ENCODE measurements around the gene CAMK2A.

CAMK2A gene

DNA sequence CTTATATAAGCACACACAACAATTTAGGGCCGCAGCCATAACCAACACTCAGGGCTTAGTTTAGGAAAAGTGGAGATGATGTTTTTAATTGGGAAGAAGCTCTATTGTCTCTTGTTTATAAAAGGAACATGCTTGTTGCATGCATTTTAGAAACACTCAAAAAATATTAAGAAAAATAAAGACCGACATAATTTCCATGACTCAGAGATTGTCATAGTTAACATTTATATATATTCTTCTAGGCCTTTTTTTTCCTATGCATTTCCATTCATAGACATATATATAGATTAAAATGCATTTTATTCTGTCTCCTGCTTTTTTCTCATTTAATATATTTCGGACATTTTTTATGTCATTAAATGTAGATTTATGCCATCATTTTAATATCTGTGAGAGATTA, 26.7 kb upstream of the CAMK2A start:
- no peak for DNase-seq (ENCODE audit: low read depth in 2 of 2)

GRCh38 chr5:150315245-150315644, 25.7 kb upstream of the CAMK2A start:
- no peak for DNase-seq (ENCODE audit: low read depth in 2 of 2)

GRCh38 chr5:150313921-150314716, 24.5 kb upstream of the CAMK2A start:
- DNase-seq (ENCODE audit: low read depth in 2 of 2) = no peak

- no peak for DNase-seq (ENCODE audit: low read depth in 2 of 2)
These were observed 23.9 kb upstream of the CAMK2A start for GRCh38 chr5:150313501-150313900.

DNA sequence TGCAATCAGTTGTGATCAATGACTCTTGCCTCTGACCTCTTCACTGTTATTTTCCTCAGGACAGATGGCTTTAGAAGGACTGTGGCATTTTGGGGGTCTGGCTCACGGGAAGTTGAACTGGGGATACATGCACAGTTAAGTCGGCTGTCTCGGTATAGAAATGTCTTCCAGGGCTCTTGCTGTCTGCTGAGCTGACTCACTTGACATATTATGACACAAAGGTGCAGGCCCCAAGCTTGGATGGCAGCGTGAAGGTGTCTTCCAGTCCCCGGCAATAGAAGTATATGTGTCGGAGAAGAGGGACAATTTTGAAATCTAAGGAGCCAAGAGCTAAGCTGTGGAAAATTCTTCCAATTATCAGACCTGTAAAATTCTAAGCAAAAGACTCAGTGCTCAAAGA, 22.9 kb upstream of the CAMK2A start:
- no peak for DNase-seq (ENCODE audit: low read depth in 2 of 2)

GRCh38 chr5:150311015-150311692, 21.6 kb upstream of the CAMK2A start:
- DNase-seq (ENCODE audit: low read depth in 2 of 2) = no peak

DNA sequence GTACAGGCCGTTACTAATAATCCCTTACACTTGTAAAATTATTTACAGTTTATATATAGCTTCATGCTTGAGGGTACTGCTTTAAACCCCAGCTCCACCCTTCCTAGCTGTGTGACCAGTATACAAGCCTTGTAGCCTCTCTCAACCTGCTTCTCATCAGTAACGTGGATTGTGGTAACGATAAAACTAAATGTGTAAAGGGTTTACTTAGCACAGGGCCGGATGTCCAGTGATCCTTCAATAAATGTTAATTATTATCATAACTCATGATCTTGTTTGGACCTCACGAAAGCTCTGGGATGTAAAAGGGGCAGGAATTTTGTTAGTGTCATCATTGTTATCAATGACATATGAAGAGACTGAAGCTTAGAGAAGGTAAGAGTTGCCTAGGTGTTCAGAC, 20.7 kb upstream of the CAMK2A start:
- no peak for DNase-seq (ENCODE audit: low read depth in 2 of 2)

DNA sequence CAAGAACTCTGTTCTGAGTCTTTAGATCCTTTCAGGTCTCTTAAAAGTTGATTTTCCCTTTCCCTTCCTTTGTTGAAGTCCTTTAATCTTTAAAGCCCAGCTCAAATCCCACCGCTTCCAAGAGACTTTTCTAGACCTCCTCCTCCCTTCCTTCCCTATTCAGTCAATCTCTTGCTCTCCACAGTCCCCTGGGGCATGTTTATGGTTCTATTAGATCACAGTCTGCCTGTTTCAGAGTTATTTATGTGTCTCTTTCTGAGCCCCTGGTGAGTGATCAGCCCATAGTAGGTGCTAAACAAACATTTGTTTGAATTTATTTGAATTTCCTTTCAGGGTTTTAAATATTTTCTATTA, 20.3 kb upstream of the CAMK2A start:
- no peak for DNase-seq (ENCODE audit: low read depth in 2 of 2)

DNA sequence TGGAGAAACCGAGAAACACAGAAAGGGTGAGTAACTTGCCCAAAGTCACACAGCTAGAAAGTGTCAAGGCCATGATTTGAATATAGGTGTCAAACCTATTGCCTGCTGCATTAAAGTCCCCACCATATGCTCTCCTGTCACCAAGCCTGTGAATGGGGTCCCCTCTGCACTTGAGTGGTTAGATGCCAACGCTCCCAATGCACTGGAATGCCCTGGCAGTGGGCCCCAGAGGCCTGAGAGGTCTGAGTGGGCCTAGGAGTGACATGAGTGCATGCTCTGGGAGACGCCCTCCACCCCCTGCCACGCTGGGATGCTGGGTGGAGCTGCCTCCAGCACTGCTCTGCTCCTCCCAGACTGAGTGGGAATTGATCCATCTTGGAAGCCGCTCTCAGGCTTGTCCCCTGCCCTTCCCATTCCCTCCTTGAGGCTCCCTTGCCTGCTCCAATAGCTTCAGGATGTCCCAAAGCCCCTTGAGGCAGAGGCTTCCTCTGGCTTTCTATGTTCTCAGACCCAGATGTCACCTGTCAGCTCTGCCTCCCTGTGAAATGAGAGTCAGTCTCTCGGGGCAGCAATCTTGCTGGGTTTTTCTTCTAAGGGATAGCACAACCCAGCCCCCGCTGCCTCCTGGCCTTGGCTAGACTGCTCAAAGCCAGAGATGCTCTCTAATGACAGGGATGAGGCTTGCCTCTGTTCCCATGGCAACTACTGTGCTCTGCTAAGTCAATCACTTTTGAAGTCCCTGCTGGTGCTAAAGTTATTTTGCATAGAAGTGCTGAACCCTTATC, 19.7 kb upstream of the CAMK2A start:
- DNase-seq (ENCODE audit: low read depth in 2 of 2) = no peak

- DNase-seq (ENCODE audit: low read depth in 2 of 2) = no peak
These were observed 18.2 kb upstream of the CAMK2A start for GRCh38 chr5:150307617-150308426.

- no peak for DNase-seq (ENCODE audit: low read depth in 2 of 2)
These were observed 17.2 kb upstream of the CAMK2A start for GRCh38 chr5:150306775-150307174.

DNA sequence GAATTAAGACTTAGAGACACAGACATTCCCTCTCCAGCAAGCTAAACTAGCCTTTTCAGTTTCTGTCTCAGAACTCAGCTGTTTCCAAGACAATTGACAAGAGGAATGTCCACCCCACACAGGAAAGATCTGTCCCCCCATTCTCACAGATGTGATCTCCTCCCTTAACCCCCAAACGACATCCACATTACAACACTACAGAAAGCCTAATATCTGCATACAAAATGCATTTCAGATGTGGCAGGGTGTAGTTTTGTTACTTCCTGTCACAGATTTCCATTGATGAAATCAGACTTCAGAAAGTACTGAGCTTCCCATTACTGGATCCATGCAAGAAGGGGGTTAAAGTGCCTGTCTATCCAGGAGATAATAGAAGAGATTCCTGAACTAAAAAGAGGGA, 16.0 kb upstream of the CAMK2A start:
- DNase-seq (ENCODE audit: low read depth in 2 of 2) = no peak

DNA sequence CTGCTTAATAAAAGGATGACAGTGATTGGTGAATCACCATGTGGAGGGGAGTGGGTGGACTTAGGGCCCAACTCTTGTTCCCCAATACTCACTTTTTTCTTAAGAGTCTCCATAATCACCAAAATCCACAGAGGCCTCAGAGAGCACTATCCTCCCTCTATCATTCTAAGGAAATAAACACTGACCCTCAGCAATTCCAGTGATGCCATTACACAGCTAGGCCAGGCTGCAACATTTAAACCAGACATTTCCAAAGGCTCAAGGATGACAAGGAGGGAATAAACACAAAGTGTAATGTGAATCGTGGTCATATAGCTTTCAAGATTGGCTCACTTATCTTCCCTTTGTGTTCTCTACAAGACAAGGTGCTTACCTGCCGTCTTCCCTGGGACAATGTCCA, 15.5 kb upstream of the CAMK2A start:
- DNase-seq (ENCODE audit: low read depth in 2 of 2) = no peak

- DNase-seq (ENCODE audit: low read depth in 2 of 2) = no peak
These were observed 15.0 kb upstream of the CAMK2A start for GRCh38 chr5:150304481-150305081.

- DNase-seq (ENCODE audit: low read depth in 2 of 2) = no peak
These were observed 14.2 kb upstream of the CAMK2A start for GRCh38 chr5:150303660-150304386.

GRCh38 chr5:150303070-150303615, 13.6 kb upstream of the CAMK2A start:
- DNase-seq (ENCODE audit: low read depth in 2 of 2) = no peak

GRCh38 chr5:150302301-150303069, 12.9 kb upstream of the CAMK2A start, which contains the start of gene ARSI:
Gene ARSI (minus strand): TSS chr5:150302905. CDS start chr5:150302373, 532 bp downstream.
- peak; percentile 71 to 78 for DNase-seq (ENCODE audit: low read depth in 2 of 2)

DNA sequence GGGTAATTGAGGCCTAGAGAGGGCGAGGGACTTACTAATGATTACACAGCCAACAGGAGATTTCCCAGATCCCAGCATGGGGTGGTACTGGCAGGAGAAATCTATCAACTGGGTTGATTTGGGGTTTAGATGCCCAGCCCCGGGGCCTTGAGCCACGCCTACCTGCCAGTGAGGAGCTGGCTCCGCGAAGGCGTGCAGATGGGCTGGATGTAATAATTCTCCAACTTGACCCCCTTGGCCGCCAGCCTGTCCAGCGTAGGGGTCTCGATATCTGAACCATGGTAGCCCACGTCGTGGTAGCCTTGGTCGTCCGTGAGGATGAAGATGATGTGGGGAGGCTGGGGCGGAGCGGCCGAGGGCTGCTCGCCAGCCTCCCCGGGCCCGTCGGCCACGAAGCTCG, 12.3 kb upstream of the CAMK2A start:
- DNase-seq (ENCODE audit: low read depth in 2 of 2) = no peak

GRCh38 chr5:150301170-150301505, 11.6 kb upstream of the CAMK2A start:
- DNase-seq (ENCODE audit: low read depth in 2 of 2) = no peak
